ENCODE results near the gene RPS6KC1. TPM values are rescaled to one million over a fixed set of nuclear protein-coding genes. Genes with fewer than 3 reads are reported as not detected.

Gene RPS6KC1
- total RNA-seq, 1 experiment from 2014 or later = 16.4 TPM

DNA sequence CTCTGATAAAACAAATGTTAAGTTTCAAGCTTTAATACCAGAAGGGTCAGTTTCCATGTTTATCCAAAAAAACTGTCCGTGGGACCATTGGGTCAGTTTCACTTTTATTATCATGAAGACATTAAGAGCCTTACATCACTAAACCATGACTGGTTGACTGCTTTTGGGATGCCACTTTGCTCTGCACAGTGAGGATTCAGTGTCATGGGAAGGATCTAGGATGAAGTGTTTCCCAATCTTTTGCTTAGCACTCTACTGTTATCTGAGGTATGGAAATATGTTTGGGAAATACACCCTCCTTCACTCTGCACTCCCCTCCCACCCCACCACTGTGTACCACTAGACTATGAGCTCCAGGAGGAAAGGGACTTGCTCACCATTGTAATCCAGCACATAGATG lies 16.3 kb downstream of the RPS6KC1 start:
- intact Hi-C loops (cut with micrococcal nuclease; ENCODE audit: unreplicated experiment) = no loop called here
- DNase-seq = no peak
- Histone ChIP-seq H3K27me3 (ENCODE audit: insufficient read depth, low read depth) (no peaks in the 10 kb centered on the region), H3K4me3 (no peak overlapping the region), H3K36me3 (ENCODE audit: low read depth) (no peaks in the 10 kb centered on the region), H3F3A (ENCODE audit: insufficient read depth, low read depth) (no peaks in the 10 kb centered on the region), H2AFZ (no peak overlapping the region), H3K4me1 (replicated peaks; ENCODE audit: insufficient read depth) (no peaks in the 10 kb centered on the region), H3K79me2 (ENCODE audit: low read depth) (peaks cover 19% of the 10 kb centered on the region), H3K4me2 (no peak overlapping the region), H4K20me1 (ENCODE audit: insufficient read depth) (no peaks in the 10 kb centered on the region), H3K27ac (no peak overlapping the region), H3K9me2 (ENCODE audit: insufficient read depth) (no peaks in the 10 kb centered on the region), H3K9me3 (ENCODE audit: insufficient read depth, low read depth) (no peaks in the 10 kb centered on the region)
- TF ChIP-seq EZH2 (IDR thresholded peaks at IDR 0.05; ENCODE audit: low read depth) (no peak), CTCF (conservative IDR thresholded peaks at IDR 0.05) (no peak)
- BruUV-seq (replicated peaks) = no TSS peak
- CTCF ChIA-PET = no interaction called here
- POLR2A ChIA-PET (ENCODE audit: unreplicated experiment) = no interaction called here

DNA sequence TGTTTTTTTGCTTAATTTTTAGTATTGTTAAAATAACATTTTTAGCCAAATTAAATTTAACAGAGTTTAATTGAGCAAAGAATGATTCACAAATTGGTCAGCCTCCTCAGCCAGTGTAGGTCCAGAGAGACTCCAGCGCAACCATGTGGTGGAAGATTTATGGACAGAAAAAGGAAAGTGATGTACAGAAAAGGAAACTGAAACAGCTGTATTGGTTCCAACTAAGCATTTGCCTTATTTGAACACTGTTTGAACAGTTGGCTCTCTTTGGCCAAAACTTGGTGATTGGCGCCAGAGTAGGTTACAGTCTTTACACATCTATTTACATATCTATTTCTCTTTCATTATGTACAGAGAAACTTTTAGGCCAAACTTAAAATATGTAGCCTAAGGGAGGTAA lies 19.4 kb downstream of the RPS6KC1 start:
- Histone ChIP-seq H3K4me3 (no peak overlapping the region), H3K9me2 (ENCODE audit: insufficient read depth) (no peaks in the 10 kb centered on the region), H3K79me2 (ENCODE audit: low read depth) (peaks cover 3% of the 10 kb centered on the region), H4K20me1 (ENCODE audit: insufficient read depth) (no peaks in the 10 kb centered on the region), H3K27ac (no peak overlapping the region), H3F3A (ENCODE audit: insufficient read depth, low read depth) (no peaks in the 10 kb centered on the region), H3K27me3 (ENCODE audit: insufficient read depth, low read depth) (no peaks in the 10 kb centered on the region), H3K36me3 (ENCODE audit: low read depth) (no peaks in the 10 kb centered on the region), H3K4me1 (replicated peaks; ENCODE audit: insufficient read depth) (no peaks in the 10 kb centered on the region), H2AFZ (no peak overlapping the region), H3K9me3 (ENCODE audit: insufficient read depth, low read depth) (no peaks in the 10 kb centered on the region), H3K4me2 (no peak overlapping the region)
- TF ChIP-seq CTCF (conservative IDR thresholded peaks at IDR 0.05) (no peak), EZH2 (IDR thresholded peaks at IDR 0.05; ENCODE audit: low read depth) (no peak)
- CTCF ChIA-PET = no interaction called here
- intact Hi-C loops (cut with micrococcal nuclease; ENCODE audit: unreplicated experiment) = no loop called here
- BruUV-seq (replicated peaks) = no TSS peak
- POLR2A ChIA-PET (ENCODE audit: unreplicated experiment) = no interaction called here
- no peak for DNase-seq

DNA sequence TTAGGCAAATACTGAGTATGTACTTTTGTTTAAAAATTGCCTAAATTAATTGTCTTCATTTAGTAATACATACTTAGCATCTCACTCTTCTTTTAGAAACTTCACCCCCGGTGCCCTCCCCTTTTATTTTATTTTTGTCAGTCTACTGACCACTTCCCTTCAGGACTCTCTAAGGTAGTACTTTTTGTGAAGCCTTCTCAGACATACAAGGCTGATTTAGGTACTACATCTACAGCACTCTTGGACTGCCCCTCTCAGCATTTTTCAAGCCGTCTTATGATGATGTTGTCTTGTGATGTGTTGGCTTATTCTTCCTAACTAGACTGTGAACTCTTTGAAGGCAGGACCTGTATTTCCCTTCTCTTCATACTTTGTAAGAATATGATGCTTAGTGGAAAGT lies 24.7 kb downstream of the RPS6KC1 start:
- intact Hi-C loops (cut with micrococcal nuclease; ENCODE audit: unreplicated experiment) = no loop called here
- no TSS peak for BruUV-seq (replicated peaks)

More for the DNA sequence above, 24.7 kb downstream of the RPS6KC1 start:
- Histone ChIP-seq H3K79me2 (ENCODE audit: low read depth) (no peaks in the 10 kb centered on the region), H4K20me1 (ENCODE audit: insufficient read depth) (peaks cover 8% of the 10 kb centered on the region; the same call in 1 of the 2 replicates), H3K9me2 (ENCODE audit: insufficient read depth) (no peaks in the 10 kb centered on the region), H3F3A (ENCODE audit: insufficient read depth, low read depth) (no peaks in the 10 kb centered on the region), H3K27me3 (ENCODE audit: insufficient read depth, low read depth) (no peaks in the 10 kb centered on the region), H3K4me2 (no peak overlapping the region), H3K36me3 (ENCODE audit: low read depth) (0 out of 2 replicates have a peak, but pooled peaks cover 4% of the 10 kb centered on the region), H2AFZ (no peak overlapping the region), H3K4me3 (no peak overlapping the region), H3K4me1 (replicated peaks; ENCODE audit: insufficient read depth) (no peaks in the 10 kb centered on the region), H3K9me3 (ENCODE audit: insufficient read depth, low read depth) (no peaks in the 10 kb centered on the region), H3K27ac (no peak overlapping the region)
- POLR2A ChIA-PET (ENCODE audit: unreplicated experiment) = no interaction called here
- CTCF ChIA-PET = no interaction called here
- TF ChIP-seq CTCF (conservative IDR thresholded peaks at IDR 0.05) (no peak), EZH2 (IDR thresholded peaks at IDR 0.05; ENCODE audit: low read depth) (no peak)
- DNase-seq = no peak

Measured in PC-9 (cell line).